Hypothalamus (tissue), 51 donors: ENCODE results near the gene NFATC1.
A peak's percentile ranks its signal among the peaks of the same experiment; 100 is the strongest.

Experiments used
- DNase-seq, 51 donors: peaks; one replicate each; lab custom pipeline; 2025; lab: John Stamatoyannopoulos, UW

The NFATC1 gene

GRCh38 chr18:79387214-79387613, 8.5 kb upstream of the NFATC1 start:
- DNase-seq: no peak

- DNase-seq: no peak
Observed at GRCh38 chr18:79387615-79388014, 8.1 kb upstream of the NFATC1 start.

- DNase-seq: no peak
Observed at GRCh38 chr18:79388043-79388442, 7.7 kb upstream of the NFATC1 start.

- no peak for DNase-seq
Observed at GRCh38 chr18:79389689-79390088, 6.0 kb upstream of the NFATC1 start.

GRCh38 chr18:79392226-79392625, 3.5 kb upstream of the NFATC1 start:
- no peak for DNase-seq

- DNase-seq: no peak
Observed at GRCh38 chr18:79393181-79393634, 2.5 kb upstream of the NFATC1 start.

- DNase-seq: peak in 35 of 51 donors; percentile 10 to 82 (median 56)
Observed at GRCh38 chr18:79393635-79394533, 1.8 kb upstream of the NFATC1 start.

GRCh38 chr18:79394534-79395307, 1.0 kb upstream of the NFATC1 start:
- no peak for DNase-seq

- DNase-seq: no peak
Observed at GRCh38 chr18:79395308-79395640, 456 bp upstream of the NFATC1 start.

GRCh38 chr18:79396431-79397246, 909 bp downstream of the NFATC1 start:
- DNase-seq: peak in 10 of 51 donors; percentile 20 to 46 (median 35)

- DNase-seq: no peak
Observed at GRCh38 chr18:79397247-79397829, 1.6 kb downstream of the NFATC1 start.

- peak in 4 of 51 donors; percentile 17 to 41 (median 34) for DNase-seq
Observed at GRCh38 chr18:79397830-79398761, 2.4 kb downstream of the NFATC1 start.

GRCh38 chr18:79399275-79400081, 3.7 kb downstream of the NFATC1 start:
- DNase-seq: no peak

- peak in 10 of 51 donors; percentile 19 to 56 (median 24) for DNase-seq
Observed at GRCh38 chr18:79400091-79400590, 4.4 kb downstream of the NFATC1 start.

- no peak for DNase-seq
Observed at GRCh38 chr18:79400591-79401381, 5.1 kb downstream of the NFATC1 start.

GRCh38 chr18:79401494-79402208, 5.9 kb downstream of the NFATC1 start:
- no peak for DNase-seq

GRCh38 chr18:79402209-79402576, 6.5 kb downstream of the NFATC1 start:
- DNase-seq: no peak
